Measurements from ENCODE around the gene PTPA. TPM values are rescaled to one million over a fixed set of nuclear protein-coding genes. Genes with fewer than 3 reads are reported as not detected.

PTPA gene
- total and polyA plus RNA-seq, 2 of the 4 experiments (the other 2 are of a cell fraction) = 124 to 149 TPM

DNA sequence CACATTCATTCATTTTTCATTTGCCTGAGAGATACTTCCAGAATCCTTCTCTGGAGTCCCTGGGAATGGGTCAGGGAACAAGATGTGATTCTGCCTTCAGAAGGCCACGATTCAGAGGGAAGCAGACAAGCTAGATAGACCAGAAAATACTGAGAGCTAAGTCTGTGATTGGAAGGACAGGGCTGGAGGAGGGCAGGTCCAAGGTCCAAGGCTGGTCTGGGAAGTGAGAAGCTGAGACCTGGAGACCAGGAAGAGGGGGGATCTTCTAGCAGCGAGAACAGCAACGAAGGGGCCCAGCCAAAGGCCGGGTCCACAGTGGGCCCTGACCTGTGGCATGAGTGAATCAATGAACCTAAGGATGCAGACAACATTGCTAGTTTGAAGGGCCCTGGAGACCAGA lies 70.9 kb downstream of the PTPA start:
- no peak for ATAC-seq (ENCODE audit: low read depth)
- DNase-seq = no peak
- Histone ChIP-seq H2BK15ac (ENCODE audit: low read depth, low read length) (no peak overlapping the region), H2BK5ac (ENCODE audit: low read depth, low read length, poor library complexity, severe bottlenecking) (no peak overlapping the region), H3K9ac (ENCODE audit: low read depth, low read length) (no peak overlapping the region), H4K91ac (ENCODE audit: insufficient read depth, low read depth, low read length) (no peak overlapping the region), H3K4me3 (ENCODE audit: insufficient read depth, low read depth, low read length) (no peak overlapping the region), H3K9me1 (ENCODE audit: insufficient read depth, low read length) (peaks cover 6% of the 10 kb centered on the region), H2BK120ac (ENCODE audit: low read depth, low read length) (no peak overlapping the region), H4K20me1 (ENCODE audit: insufficient read depth, low read length) (peaks cover 7% of the 10 kb centered on the region), H3K23ac (ENCODE audit: low read depth, low read length) (no peak overlapping the region), H3K27me3 (ENCODE audit: control insufficient read depth, insufficient read depth, low read length) (no peaks in the 10 kb centered on the region), H3K9me3 (ENCODE audit: control insufficient read depth, insufficient read depth, low read length) (peaks cover 1% of the 10 kb centered on the region; the same call in 1 of the 2 replicates), H3K56ac (ENCODE audit: extremely low read depth, insufficient read depth, low read length) (no peak overlapping the region), H3K4me1 (ENCODE audit: control insufficient read depth, insufficient read depth, low read length) (no peaks in the 10 kb centered on the region), H3K79me1 (ENCODE audit: low read depth in 1 of 2, low read length in 2 of 2) (peaks cover 0 to 6% of the 10 kb centered on the region in 2 experiments; a peak in 1 of 4 replicates), H3K4ac (ENCODE audit: low read depth, low read length) (no peak overlapping the region), H2AK5ac (ENCODE audit: low read depth, low read length) (no peak overlapping the region), H3K14ac (replicated peaks; ENCODE audit: low read depth, low read length) (no peak overlapping the region), H3K18ac (ENCODE audit: low read depth, low read length) (no peak overlapping the region), H3K27ac (ENCODE audit: insufficient read depth, low read length) (no peak overlapping the region), H2BK20ac (ENCODE audit: low read depth, low read length) (no peak overlapping the region), H3K36me3 (ENCODE audit: control insufficient read depth, insufficient read depth, low read length) (no peaks in the 10 kb centered on the region), H3K4me2 (ENCODE audit: low read depth, low read length) (no peak overlapping the region), H4K5ac (ENCODE audit: low read depth, low read length) (no peak overlapping the region), H2AFZ (replicated peaks; ENCODE audit: low read length, poor library complexity) (no peak overlapping the region), H2AK9ac (replicated peaks; ENCODE audit: low read depth, low read length, poor library complexity) (peak overlapping the region; percentile 3), H4K8ac (ENCODE audit: low read depth in 2 of 2, low read length in 2 of 2) (no peak overlapping the region)
- BruUV-seq (replicated peaks) = no TSS peak
- POLR2A ChIA-PET (ENCODE audit: unreplicated experiment) = no interaction called here
- intact Hi-C loops (cut with micrococcal nuclease) = no loop called here
- dilution Hi-C loops (cut with HindIII; ENCODE audit: low sequenced_read_pairs, unreplicated experiment) = no loop called here
- CTCF ChIA-PET = interaction anchor here (0.6 to 1.7 kb wide), 2 partner anchors 303 to 416 kb away, joined by 3 to 4 read pairs; no protein-coding TSS in a partner anchor
- in situ Hi-C loops (cut with MboI; ENCODE audit: low sequenced_read_pairs) = no loop called here
- WGBS, 2 experiments (ENCODE audit: extremely low coverage in 2 of 2, insufficient read length in 1 of 2) = 100% methylated on average over 3 of the region's 4 CpGs; no CpG with 5 or more reads in 1 of the 2 experiments
- TF ChIP-seq BHLHE40 (IDR thresholded peaks at IDR 0.05; ENCODE audit: low read depth, low read length) (no peak), CHD1 (IDR thresholded peaks at IDR 0.05; ENCODE audit: low read depth, low read length) (no peak), CEBPB (IDR thresholded peaks at IDR 0.05; ENCODE audit: low read depth, low read length) (no peak), CTCF (conservative IDR thresholded peaks at IDR 0.05; ENCODE audit: low read depth, low read length) (no peak), USF2 (IDR thresholded peaks at IDR 0.05; ENCODE audit: low read depth, low read length) (no peak), NFE2L2 (IDR thresholded peaks at IDR 0.05; ENCODE audit: low read depth, low read length) (no peak), MXI1 (IDR thresholded peaks at IDR 0.05; ENCODE audit: borderline replicate concordance, low read depth, low read length) (no peak), RAD21 (IDR thresholded peaks at IDR 0.05; ENCODE audit: low read length) (no peak), RFX5 (IDR thresholded peaks at IDR 0.05; ENCODE audit: low read depth, low read length) (no peak), POLR2A (IDR thresholded peaks at IDR 0.05; ENCODE audit: low read depth, low read length) (no peak), RCOR1 (IDR thresholded peaks at IDR 0.05; ENCODE audit: insufficient replicate concordance, low read length) (no peak), MAZ (IDR thresholded peaks at IDR 0.05; ENCODE audit: borderline replicate concordance, low read depth, low read length) (no peak), ELK1 (IDR thresholded peaks at IDR 0.05; ENCODE audit: borderline replicate concordance, low read depth, low read length) (no peak), SMC3 (IDR thresholded peaks at IDR 0.05; ENCODE audit: low read depth, low read length) (no peak), FOS (IDR thresholded peaks at IDR 0.05; ENCODE audit: low read depth, low read length) (no peak), MAFK (IDR thresholded peaks at IDR 0.05; ENCODE audit: low read depth, low read length) (no peak)

Data from IMR-90 (cell line).